ENCODE measurements around the gene ADTRP. TPM values are rescaled to one million over a fixed set of nuclear protein-coding genes. Genes with fewer than 3 reads are reported as not detected.

Gene ADTRP
- total RNA-seq, 1 experiment from 2014 or later, result 0.50 TPM

GRCh38 chr6:11789744-11790143 lies 11.1 kb upstream of the ADTRP start (continued):
- TF ChIP-seq TP53 (CRISPR knock-in tag; IDR thresholded peaks at IDR 0.05) (no peak), ELF4 (CRISPR knock-in tag; IDR thresholded peaks at IDR 0.05; ENCODE audit: low read depth) (no peak), ATF2 (CRISPR knock-in tag; IDR thresholded peaks at IDR 0.05; ENCODE audit: borderline replicate concordance, low read depth) (no peak), OVOL2 (CRISPR knock-in tag; IDR thresholded peaks at IDR 0.05; ENCODE audit: borderline replicate concordance) (no peak)

GRCh38 chr6:11788043-11788442 lies 9.4 kb upstream of the ADTRP start:
- ChIA-PET POLR2A (no interaction called here), CTCF (no interaction called here)
- no peaks in the 10 kb centered on the region for H3K27me3 Mint-ChIP-seq (ENCODE audit: low read depth)
- H3K4me3 Mint-ChIP-seq, result no peak overlapping the region
- DNase-seq (ENCODE audit: low spot score) (no peak), ATAC-seq (no peak)
- H3K27ac Mint-ChIP-seq, result no peak overlapping the region
- H3K4me1 Mint-ChIP-seq, result peaks cover 5% of the 10 kb centered on the region
- peaks cover 9% of the 10 kb centered on the region for H3K9me3 Mint-ChIP-seq
- no peak for TF ChIP-seq ATF6 (CRISPR knock-in tag; IDR thresholded peaks at IDR 0.05)
- no peak for TF ChIP-seq ATF2 (CRISPR knock-in tag; IDR thresholded peaks at IDR 0.05; ENCODE audit: borderline replicate concordance, low read depth)
- no peak for TF ChIP-seq ZSCAN18 (CRISPR knock-in tag; IDR thresholded peaks at IDR 0.05)
- TF ChIP-seq ETV6 (CRISPR knock-in tag; IDR thresholded peaks at IDR 0.05), result no peak
- TF ChIP-seq NR1H2 (CRISPR knock-in tag; IDR thresholded peaks at IDR 0.05), result no peak
- no peak for TF ChIP-seq ATF3 (CRISPR knock-in tag; conservative IDR thresholded peaks at IDR 0.05)
- no peak for TF ChIP-seq RORB (CRISPR knock-in tag; IDR thresholded peaks at IDR 0.05)
- no peak for TF ChIP-seq SP1 (CRISPR knock-in tag; conservative IDR thresholded peaks at IDR 0.05)
- peaks cover 4% of the 10 kb centered on the region; the same call in 1 of the 2 replicates for H3K36me3 Mint-ChIP-seq

GRCh38 chr6:11785774-11786579 lies 7.4 kb upstream of the ADTRP start:
- Mint-ChIP-seq H3K36me3 (no peaks in the 10 kb centered on the region), H3K4me3 (no peak overlapping the region), H3K4me1 (no peaks in the 10 kb centered on the region), H3K9me3 (peaks cover 7% of the 10 kb centered on the region; the same call in 1 of the 2 replicates), H3K27me3 (ENCODE audit: low read depth) (no peaks in the 10 kb centered on the region), H3K27ac (no peak overlapping the region)
- POLR2A ChIA-PET, result no interaction called here
- CTCF ChIA-PET, result interaction anchor here (0.6 kb wide), 1 partner anchor 143 kb away, joined by 3 read pairs; no protein-coding TSS in a partner anchor
- ATAC-seq, result no peak
- no peak for DNase-seq (ENCODE audit: low spot score)
- TF ChIP-seq KAT7 (CRISPR knock-in tag; IDR thresholded peaks at IDR 0.05; ENCODE audit: borderline replicate concordance) (no peak), CREB1 (CRISPR knock-in tag; IDR thresholded peaks at IDR 0.05) (no peak), FOXP4 (CRISPR knock-in tag; IDR thresholded peaks at IDR 0.05) (no peak), JAZF1 (CRISPR knock-in tag; IDR thresholded peaks at IDR 0.05) (no peak), ZMAT4 (CRISPR knock-in tag; IDR thresholded peaks at IDR 0.05) (no peak), CBFB (CRISPR knock-in tag; IDR thresholded peaks at IDR 0.05; ENCODE audit: low read depth) (no peak), ZBTB21 (CRISPR knock-in tag; IDR thresholded peaks at IDR 0.05; ENCODE audit: borderline replicate concordance) (no peak), ERG (CRISPR knock-in tag; IDR thresholded peaks at IDR 0.05) (no peak), NFE2L1 (CRISPR knock-in tag; IDR thresholded peaks at IDR 0.05) (no peak), ZBTB43 (CRISPR knock-in tag; IDR thresholded peaks at IDR 0.05) (no peak)
